Measurements from ENCODE around the gene TAF6. TPM values are rescaled to one million over a fixed set of nuclear protein-coding genes. Genes with fewer than 3 reads are reported as not detected.
A peak's percentile ranks its signal among the peaks of the same experiment; 100 is the strongest.

Gene TAF6
- total RNA-seq, 1 donor from 2014 or later, result 91.2 TPM

DNA sequence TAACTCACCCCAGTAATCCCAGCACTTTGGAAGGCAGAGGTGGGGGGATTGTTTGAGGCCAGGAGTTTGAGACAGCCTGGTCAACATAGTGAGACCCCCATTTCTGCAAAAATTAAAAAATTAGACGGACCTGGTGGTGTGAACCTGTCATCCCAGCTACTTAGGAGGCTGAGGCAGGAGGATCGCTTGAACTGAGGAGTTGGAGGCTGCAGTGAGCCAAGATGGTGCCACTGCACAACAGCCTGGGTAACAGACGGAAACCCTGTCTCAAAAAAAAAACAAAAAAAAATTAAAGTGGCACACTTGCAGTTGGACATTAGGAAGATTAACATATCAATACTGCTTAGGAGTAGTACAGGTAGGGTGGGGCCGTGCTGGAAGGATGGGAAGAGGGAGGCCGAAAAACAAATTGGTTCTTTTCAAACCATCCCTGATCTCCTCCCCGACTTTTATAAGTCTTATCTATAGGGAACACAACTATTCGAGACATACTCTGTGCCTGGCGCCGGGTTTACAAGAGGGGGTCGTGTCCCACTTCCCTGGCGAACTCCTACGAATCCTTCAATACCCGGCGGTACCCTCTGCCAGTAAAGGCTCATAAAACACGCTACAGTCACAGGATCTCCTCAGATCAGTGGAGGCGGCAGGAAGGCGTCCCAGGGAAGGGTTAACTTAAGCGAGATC is 628 bp downstream of the TAF6 start:
- H3K36me3 Mint-ChIP-seq (ENCODE audit: insufficient read depth), result peaks cover 2% of the 10 kb centered on the region
- TF ChIP-seq, protein P1, sequence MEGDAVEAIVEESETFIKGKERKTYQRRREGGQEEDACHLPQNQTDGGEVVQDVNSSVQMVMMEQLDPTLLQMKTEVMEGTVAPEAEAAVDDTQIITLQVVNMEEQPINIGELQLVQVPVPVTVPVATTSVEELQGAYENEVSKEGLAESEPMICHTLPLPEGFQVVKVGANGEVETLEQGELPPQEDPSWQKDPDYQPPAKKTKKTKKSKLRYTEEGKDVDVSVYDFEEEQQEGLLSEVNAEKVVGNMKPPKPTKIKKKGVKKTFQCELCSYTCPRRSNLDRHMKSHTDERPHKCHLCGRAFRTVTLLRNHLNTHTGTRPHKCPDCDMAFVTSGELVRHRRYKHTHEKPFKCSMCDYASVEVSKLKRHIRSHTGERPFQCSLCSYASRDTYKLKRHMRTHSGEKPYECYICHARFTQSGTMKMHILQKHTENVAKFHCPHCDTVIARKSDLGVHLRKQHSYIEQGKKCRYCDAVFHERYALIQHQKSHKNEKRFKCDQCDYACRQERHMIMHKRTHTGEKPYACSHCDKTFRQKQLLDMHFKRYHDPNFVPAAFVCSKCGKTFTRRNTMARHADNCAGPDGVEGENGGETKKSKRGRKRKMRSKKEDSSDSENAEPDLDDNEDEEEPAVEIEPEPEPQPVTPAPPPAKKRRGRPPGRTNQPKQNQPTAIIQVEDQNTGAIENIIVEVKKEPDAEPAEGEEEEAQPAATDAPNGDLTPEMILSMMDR (IDR thresholded peaks at IDR 0.05; ENCODE audit: unreplicated experiment), result no peak
- peak overlapping the region; percentile 93 for H3K4me3 Mint-ChIP-seq (ENCODE audit: low read depth)
- H3K4me1 Mint-ChIP-seq (ENCODE audit: low read depth), result peaks cover 14% of the 10 kb centered on the region
- no peaks in the 10 kb centered on the region for H3K9me3 Mint-ChIP-seq (ENCODE audit: low read depth)
- H3K27me3 Mint-ChIP-seq, result no peaks in the 10 kb centered on the region
- H3K27ac Mint-ChIP-seq, result peak overlapping the region; percentile 100
- DNase-seq (ENCODE audit: low spot score, unreplicated experiment), result no peak

DNA sequence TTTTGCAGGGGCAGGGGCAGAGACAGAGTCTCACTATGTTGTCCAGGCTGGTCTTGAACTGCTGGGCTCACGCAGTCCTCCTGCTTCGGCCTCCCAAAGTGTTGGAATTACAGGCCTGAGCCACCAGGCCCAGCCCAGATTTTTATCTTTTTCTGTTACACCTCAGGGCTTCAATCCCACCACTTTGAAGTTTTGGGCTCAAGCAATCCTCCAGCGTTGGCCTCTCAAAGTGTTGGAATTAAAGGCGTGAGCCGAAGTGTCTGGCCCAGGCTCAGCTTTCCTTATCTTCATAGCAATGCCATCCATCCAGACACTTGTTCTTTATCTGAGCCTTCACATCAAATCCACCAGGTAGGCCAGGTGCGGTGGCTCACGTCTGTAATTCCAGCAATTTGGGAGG is 4.1 kb downstream of the TAF6 start:
- Mint-ChIP-seq H3K4me1 (ENCODE audit: low read depth) (peaks cover 7% of the 10 kb centered on the region), H3K4me3 (ENCODE audit: low read depth) (no peak overlapping the region), H3K27ac (no peak overlapping the region), H3K9me3 (ENCODE audit: low read depth) (no peaks in the 10 kb centered on the region), H3K36me3 (ENCODE audit: insufficient read depth) (peaks cover 7% of the 10 kb centered on the region), H3K27me3 (no peaks in the 10 kb centered on the region)
- TF ChIP-seq, protein P1 (IDR thresholded peaks at IDR 0.05; ENCODE audit: unreplicated experiment), result no peak
- no peak for DNase-seq (ENCODE audit: low spot score, unreplicated experiment)

DNA sequence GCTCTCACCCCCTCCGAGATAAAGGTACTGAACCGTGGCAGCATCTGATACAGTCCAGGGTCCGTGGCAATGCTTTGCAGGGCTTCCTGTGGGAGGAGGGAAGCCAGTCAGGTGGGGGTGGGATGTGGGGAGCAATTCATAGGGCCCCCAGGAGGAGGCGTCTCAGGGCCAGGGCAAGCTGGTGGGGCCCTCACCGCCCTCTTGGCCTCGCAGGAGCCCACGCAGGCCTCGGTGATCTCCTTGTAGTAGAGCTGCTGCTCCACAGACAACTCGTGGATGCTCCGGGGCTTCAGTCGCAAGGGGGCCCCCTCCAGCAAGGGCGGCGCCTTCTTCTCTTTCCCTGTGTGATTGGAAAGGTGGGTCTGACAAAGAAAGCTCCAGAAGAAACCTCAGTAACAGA is 7.2 kb downstream of the TAF6 start:
- Mint-ChIP-seq H3K4me3 (ENCODE audit: low read depth) (no peak overlapping the region), H3K27ac (no peak overlapping the region), H3K27me3 (no peaks in the 10 kb centered on the region), H3K36me3 (ENCODE audit: insufficient read depth) (peaks cover 12% of the 10 kb centered on the region), H3K9me3 (ENCODE audit: low read depth) (no peaks in the 10 kb centered on the region), H3K4me1 (ENCODE audit: low read depth) (no peaks in the 10 kb centered on the region)
- DNase-seq (ENCODE audit: low spot score, unreplicated experiment), result no peak
- TF ChIP-seq, protein P1 (IDR thresholded peaks at IDR 0.05; ENCODE audit: unreplicated experiment), result no peak

DNA sequence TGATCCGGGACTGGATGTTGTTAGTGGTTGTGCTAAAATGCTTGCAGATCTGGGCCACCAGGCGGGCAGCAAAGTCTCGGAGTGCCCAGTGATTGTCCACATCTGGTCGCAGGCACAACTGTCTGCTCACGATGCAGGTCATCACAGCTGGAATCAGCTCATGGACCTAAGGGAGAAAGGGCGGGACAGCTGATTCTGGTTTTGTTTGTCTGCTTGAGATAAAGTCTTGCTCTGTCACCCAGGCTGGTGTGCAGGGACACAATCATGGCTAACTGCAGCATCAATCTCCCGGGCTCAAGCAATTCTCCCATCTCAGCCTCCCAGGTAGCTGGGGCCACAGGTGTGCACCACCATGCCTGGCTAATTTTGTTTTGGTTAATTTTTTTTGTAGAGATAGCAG is 8.0 kb downstream of the TAF6 start:
- no peak for DNase-seq (ENCODE audit: low spot score, unreplicated experiment)
- no peaks in the 10 kb centered on the region for H3K9me3 Mint-ChIP-seq (ENCODE audit: low read depth)
- no peaks in the 10 kb centered on the region for H3K4me1 Mint-ChIP-seq (ENCODE audit: low read depth)
- TF ChIP-seq, protein P1 (IDR thresholded peaks at IDR 0.05; ENCODE audit: unreplicated experiment), result no peak
- H3K36me3 Mint-ChIP-seq (ENCODE audit: insufficient read depth), result peaks cover 11% of the 10 kb centered on the region
- no peak overlapping the region for H3K27ac Mint-ChIP-seq
- H3K4me3 Mint-ChIP-seq (ENCODE audit: low read depth), result no peak overlapping the region
- H3K27me3 Mint-ChIP-seq, result no peaks in the 10 kb centered on the region

DNA sequence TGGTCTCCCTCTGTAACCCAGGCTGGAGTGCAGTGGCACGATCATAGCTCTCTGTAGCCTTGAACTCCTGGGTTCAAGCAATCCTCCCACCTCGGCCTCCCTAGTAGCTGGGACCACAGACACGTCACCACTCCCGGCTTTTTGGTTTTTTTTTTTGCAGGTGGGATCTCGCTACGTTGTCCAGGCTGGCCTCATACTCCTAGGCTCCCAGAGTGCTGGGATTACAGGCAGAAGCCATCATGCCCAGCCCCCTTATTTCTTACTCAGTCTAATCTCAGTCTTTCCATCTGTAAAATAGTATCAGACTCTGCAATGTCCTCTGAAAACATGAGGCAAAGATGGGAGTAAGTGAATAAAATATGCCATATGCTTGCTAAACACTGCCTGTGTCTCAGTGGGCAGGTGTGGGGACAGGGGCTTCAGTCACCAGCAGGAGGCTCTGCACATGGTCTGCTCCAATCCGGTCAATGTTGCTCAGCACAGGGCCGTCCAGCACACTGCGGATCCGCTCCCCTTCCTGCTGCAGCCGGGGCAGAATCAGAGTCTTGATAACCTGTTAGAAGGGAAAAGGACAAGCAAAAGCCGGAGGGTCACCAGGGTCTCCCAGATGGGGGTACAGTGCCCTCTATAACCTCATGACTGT is 9.5 kb downstream of the TAF6 start:
- DNase-seq (ENCODE audit: low spot score, unreplicated experiment), result no peak
- TF ChIP-seq, protein P1 (IDR thresholded peaks at IDR 0.05; ENCODE audit: unreplicated experiment), result no peak
- Mint-ChIP-seq H3K36me3 (ENCODE audit: insufficient read depth) (peaks cover 11% of the 10 kb centered on the region), H3K27me3 (no peaks in the 10 kb centered on the region), H3K4me1 (ENCODE audit: low read depth) (no peaks in the 10 kb centered on the region), H3K9me3 (ENCODE audit: low read depth) (no peaks in the 10 kb centered on the region), H3K4me3 (ENCODE audit: low read depth) (no peak overlapping the region), H3K27ac (no peak overlapping the region)

All from progenitor cell of endocrine pancreas (in vitro differentiated cells).